ENCODE data around the gene LBP. TPM values are rescaled to one million over a fixed set of nuclear protein-coding genes. Genes with fewer than 3 reads are reported as not detected.

LBP gene
- total and polyA plus RNA-seq, 8 donors: 0.16 to 1.9 (median 0.30) TPM; not detected in 3

GRCh38 chr20:38386004-38386403 lies 39.7 kb downstream of the LBP start:
- H3K27ac ChIP-seq: no peak overlapping the region
- TF ChIP-seq CTCF (IDR thresholded peaks at IDR 0.05): no peak
- FAIRE-seq: no peak
- DNase-seq: no peak
- H3K27me3 ChIP-seq: no peaks in the 10 kb centered on the region
- WGBS, 2 donors: 61 to 73% methylated on average over 8 of the region's 8 CpGs
- H3K36me3 ChIP-seq: no peaks in the 10 kb centered on the region
- intact Hi-C loops (cut with DNase I): no loop called here
- no peaks in the 10 kb centered on the region for H3K4me1 ChIP-seq
- H3K4me3 ChIP-seq: no peak overlapping the region
- no peaks in the 10 kb centered on the region for H3K9me3 ChIP-seq
- no peak for ATAC-seq

GRCh38 chr20:38386851-38387250 lies 40.6 kb downstream of the LBP start:
- WGBS, 2 donors: 44 to 55% methylated on average over 2 of the region's 2 CpGs
- Histone ChIP-seq H3K27me3 (no peaks in the 10 kb centered on the region), H3K9me3 (no peaks in the 10 kb centered on the region), H3K4me3 (no peak overlapping the region), H3K27ac (no peak overlapping the region), H3K36me3 (no peaks in the 10 kb centered on the region), H3K4me1 (no peaks in the 10 kb centered on the region)
- no peak for TF ChIP-seq CTCF (IDR thresholded peaks at IDR 0.05)
- intact Hi-C loops (cut with DNase I): no loop called here
- FAIRE-seq: no peak
- ATAC-seq: no peak
- no peak for DNase-seq

- Histone ChIP-seq H3K4me1 (no peaks in the 10 kb centered on the region), H3K27me3 (no peaks in the 10 kb centered on the region), H3K9me3 (no peaks in the 10 kb centered on the region), H3K27ac (no peak overlapping the region), H3K4me3 (no peak overlapping the region), H3K36me3 (no peaks in the 10 kb centered on the region)
- no peak for ATAC-seq
- FAIRE-seq: no peak
- DNase-seq: no peak
- 45 to 54% methylated on average over 4 of the region's 4 CpGs for WGBS, 2 donors
- TF ChIP-seq CTCF (IDR thresholded peaks at IDR 0.05): no peak
- intact Hi-C loops (cut with DNase I): no loop called here
Measured at GRCh38 chr20:38387953-38388352, 41.7 kb downstream of the LBP start.

- no peaks in the 10 kb centered on the region for H3K36me3 ChIP-seq
- H3K9me3 ChIP-seq: no peaks in the 10 kb centered on the region
- no peaks in the 10 kb centered on the region for H3K4me1 ChIP-seq
- intact Hi-C loops (cut with DNase I): no loop called here
- no peak overlapping the region for H3K27ac ChIP-seq
- TF ChIP-seq CTCF (IDR thresholded peaks at IDR 0.05): no peak
- no peak for DNase-seq
- no peak for ATAC-seq
- WGBS, 2 donors: 37 to 68% methylated on average over 3 of the region's 3 CpGs
- H3K4me3 ChIP-seq: no peak overlapping the region
- no peak for FAIRE-seq
- no peaks in the 10 kb centered on the region for H3K27me3 ChIP-seq
Measured at GRCh38 chr20:38392356-38392755, 46.1 kb downstream of the LBP start.

GRCh38 chr20:38393259-38393658 lies 47.0 kb downstream of the LBP start:
- Histone ChIP-seq H3K9me3 (no peaks in the 10 kb centered on the region), H3K36me3 (no peaks in the 10 kb centered on the region), H3K4me3 (no peak overlapping the region), H3K4me1 (no peaks in the 10 kb centered on the region), H3K27me3 (no peaks in the 10 kb centered on the region), H3K27ac (no peak overlapping the region)
- DNase-seq (no peak), FAIRE-seq (no peak), ATAC-seq (no peak)
- intact Hi-C loops (cut with DNase I): no loop called here
- no peak for TF ChIP-seq CTCF (IDR thresholded peaks at IDR 0.05)
- 73 to 84% methylated on average over 5 of the region's 5 CpGs for WGBS, 2 donors
